HG03196 (cell line): Measurements from ENCODE around the gene HOXD12.

Source experiments
- ATAC-seq: cut with Tn5 transposase; IDR thresholded peaks from one replicate; pipeline ENCODE4 v1.9.1; 2021; ENCODE audit not compliant: unreplicated experiment

HOXD12 gene

GRCh38 chr2:176092270-176093144, 7.1 kb upstream of the HOXD12 start, which contains the start of gene HOXD13:
Gene HOXD13 (plus strand): TSS chr2:176092721. CDS start chr2:176092891, 170 bp downstream.
- ATAC-seq, result no peak

DNA sequence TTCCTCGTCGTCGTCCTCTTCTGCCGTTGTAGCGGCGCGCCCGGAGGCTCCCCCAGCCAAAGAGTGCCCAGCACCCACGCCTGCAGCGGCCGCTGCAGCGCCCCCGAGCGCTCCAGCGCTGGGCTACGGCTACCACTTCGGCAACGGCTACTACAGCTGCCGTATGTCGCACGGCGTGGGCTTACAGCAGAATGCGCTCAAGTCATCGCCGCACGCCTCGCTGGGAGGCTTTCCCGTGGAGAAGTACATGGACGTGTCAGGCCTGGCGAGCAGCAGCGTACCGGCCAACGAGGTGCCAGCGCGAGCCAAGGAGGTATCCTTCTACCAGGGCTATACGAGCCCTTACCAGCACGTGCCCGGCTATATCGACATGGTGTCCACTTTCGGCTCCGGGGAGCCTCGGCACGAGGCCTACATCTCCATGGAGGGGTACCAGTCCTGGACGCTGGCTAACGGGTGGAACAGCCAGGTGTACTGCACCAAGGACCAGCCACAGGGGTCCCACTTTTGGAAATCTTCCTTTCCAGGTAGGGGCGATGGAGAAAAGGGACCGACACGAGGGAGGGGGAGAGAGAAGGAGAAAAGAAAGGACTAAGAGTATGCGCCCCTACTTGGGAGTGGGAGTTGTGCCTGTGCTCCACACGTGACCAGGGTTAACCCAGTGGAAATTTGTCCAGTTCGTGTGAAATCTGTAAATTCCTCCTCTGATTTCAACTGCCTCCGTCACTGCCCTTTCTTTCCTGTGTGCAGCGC, 6.3 kb upstream of the HOXD12 start:
- ATAC-seq, result no peak

DNA sequence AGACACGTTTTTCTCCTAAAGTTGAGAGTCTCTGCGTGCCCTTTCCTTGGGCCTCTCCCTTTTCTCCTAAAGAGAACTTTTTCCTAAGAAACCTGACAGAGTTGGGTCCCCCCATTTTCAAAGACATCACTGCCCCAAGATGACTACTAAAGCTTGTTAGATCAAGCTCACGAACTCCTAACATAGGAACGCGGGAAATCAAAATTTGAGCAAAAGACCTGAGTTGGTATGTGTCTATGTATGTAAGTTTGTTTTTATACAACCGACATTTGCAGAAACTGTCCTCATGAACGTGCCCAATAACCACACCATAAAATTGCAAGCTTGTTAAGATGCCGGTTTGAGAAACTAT, 5.7 kb upstream of the HOXD12 start:
- no peak for ATAC-seq

GRCh38 chr2:176094349-176094748, 5.2 kb upstream of the HOXD12 start:
- ATAC-seq, result no peak

DNA sequence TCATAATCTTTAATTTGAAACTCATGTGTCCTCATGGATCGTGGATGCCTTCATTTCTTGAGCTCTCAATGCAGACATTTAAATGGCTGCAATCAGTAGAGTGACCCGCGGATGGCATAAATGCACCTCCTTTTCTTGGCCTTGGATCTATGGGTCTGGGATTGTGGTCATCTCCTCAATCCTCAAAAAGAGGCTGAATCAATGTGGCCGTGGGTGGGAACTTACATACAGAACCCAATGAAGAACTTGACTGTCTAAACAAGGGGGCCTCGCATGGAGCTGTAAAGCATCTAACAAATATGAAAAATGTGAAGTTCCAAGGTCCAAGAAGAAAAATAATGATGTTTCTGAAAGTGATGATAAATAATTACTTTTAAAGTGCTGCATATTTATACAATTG, 4.2 kb upstream of the HOXD12 start:
- ATAC-seq, result no peak

DNA sequence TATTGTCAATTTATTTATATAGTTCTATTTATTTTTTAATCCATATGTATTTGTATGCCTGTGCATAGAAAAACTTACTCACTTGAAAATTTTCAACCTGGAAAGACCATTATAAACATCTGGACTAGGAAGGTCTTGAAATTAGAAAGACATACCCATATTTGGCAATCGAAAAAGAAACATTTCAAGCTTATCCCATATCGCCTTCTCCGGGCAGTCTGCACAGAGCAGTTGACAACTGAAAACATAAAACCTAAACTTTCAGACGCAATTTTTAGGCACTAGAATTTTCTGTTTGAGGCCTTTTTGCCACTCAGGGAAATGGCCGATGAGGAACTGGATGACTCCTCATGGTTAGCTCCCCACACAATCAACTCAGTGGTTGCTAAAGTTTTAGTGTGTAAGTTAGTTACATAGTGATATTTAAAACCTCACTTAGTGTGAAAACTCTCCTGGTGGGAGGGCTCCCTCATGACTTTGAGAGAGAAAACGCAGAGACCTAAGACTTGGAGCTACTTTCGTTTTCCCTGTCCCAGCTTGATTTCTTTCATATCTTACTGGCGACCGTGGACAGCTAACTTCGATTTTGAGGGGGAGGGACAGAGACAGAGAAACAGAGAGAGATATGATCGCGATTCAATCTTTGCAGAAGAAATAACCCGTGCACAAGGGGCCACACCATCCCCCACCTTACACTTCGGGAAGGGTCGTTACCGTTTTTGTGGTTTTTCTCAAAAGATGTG, 3.2 kb upstream of the HOXD12 start:
- no peak for ATAC-seq

DNA sequence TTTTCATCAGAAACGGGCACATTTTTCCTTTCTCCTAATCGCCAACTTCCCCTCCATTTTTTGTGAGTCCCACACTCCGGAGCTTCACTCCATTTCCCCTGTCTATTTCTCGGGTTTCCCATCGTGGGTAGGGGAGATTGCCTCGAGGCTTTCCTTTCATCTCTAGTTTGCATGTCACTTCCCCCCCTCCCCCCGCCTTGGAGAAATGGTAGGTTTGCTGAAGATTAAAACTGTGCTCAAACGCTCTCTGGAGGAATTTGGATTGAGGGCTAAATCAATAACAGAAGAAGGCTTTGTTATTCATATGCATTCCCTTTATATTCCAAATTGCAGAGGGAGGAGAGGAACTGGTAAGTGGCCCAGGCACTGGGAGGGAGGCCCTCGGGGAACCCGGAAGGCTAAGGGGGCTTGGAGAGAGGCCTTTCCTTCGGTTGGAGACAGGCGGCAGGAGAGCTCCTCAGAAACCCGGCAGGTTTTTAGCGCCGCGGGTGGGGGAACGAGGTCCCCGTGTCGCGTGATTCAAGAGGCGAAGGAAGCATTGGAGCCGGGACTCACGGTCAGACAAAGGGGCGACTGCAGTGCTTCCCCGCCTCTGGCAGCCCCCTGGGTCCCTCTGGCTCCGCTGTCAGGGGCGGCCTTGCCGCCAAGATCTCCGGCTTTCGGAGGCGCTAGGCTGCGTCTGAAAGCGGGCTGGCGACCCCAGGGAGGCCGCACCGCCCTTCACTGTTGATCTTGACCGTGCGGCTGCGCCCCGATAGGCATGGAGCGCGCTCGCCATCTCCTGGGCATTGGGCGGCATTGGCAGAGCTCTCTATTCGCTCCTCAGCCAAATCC, 2.4 kb upstream of the HOXD12 start:
- peak; percentile 91 for ATAC-seq

GRCh38 chr2:176097820-176098365, 1.7 kb upstream of the HOXD12 start:
- ATAC-seq, result no peak

DNA sequence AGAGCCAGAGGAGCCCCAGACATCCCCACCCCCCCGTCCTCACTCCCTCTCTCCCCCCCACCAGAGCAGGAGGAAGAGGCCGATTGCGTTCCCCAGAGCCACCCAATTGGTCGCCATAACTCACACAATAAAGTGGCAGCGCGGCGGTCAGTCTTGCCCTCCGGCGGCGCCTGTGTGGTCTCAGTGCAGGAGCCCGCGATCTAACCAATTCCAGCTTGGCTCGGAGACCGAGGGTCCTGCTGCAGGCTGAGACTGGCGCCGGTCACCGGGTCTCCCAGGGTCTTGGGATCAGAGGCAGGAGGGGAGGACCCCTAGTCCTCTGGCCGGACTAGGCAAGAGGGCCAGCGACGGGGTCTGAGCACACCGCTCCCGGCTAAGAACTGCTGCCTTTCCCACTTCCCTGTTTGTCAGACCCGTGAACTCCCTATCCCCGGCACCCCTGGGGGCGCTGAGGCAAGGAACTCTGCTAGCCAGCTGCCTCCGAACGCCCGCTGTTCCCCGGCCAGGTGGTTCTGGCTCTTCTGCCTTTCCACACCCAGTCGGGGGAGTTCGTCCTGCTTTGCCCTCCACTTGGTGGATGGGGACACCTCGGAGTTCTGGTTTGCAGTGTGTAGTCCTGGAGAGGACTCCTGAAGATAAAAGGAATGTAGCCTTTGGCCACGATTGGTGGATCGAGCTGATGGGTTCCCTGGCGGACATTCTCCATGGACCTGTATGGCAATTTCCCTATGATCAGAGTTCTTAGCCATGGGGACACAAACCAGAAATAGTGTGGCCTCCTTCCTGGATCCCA, 1.0 kb upstream of the HOXD12 start:
- ATAC-seq, result no peak

- no peak for ATAC-seq
Measured at GRCh38 chr2:176099159-176099727, 352 bp upstream of the HOXD12 start.

DNA sequence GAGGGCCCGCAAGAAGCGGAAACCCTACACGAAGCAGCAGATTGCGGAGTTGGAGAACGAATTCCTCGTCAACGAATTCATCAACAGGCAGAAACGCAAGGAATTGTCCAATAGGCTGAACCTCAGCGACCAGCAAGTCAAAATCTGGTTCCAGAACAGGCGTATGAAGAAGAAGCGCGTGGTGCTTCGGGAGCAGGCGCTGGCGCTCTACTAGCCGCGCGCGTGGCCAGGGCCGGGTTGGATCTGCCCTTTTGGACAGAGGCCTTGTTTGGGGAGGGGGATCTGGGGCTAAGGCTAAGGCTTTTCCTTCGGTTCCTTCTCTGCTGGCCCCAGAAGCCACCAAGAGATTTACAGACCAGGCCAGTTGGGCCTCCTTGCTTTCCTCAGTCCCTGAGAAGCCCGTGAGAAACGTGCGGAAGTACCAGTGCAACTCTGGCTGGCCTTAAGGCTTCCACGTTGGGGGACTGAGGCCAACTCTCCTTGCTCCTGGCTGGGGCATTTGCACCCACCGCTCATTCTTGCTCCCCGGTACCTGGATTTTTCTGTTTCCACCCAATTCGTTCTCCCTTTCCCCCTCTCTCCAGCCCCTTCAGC, 1.0 kb downstream of the HOXD12 start:
- no peak for ATAC-seq

GRCh38 chr2:176101216-176101830, 1.7 kb downstream of the HOXD12 start:
- ATAC-seq, result no peak

GRCh38 chr2:176101842-176102241, 2.2 kb downstream of the HOXD12 start:
- no peak for ATAC-seq

DNA sequence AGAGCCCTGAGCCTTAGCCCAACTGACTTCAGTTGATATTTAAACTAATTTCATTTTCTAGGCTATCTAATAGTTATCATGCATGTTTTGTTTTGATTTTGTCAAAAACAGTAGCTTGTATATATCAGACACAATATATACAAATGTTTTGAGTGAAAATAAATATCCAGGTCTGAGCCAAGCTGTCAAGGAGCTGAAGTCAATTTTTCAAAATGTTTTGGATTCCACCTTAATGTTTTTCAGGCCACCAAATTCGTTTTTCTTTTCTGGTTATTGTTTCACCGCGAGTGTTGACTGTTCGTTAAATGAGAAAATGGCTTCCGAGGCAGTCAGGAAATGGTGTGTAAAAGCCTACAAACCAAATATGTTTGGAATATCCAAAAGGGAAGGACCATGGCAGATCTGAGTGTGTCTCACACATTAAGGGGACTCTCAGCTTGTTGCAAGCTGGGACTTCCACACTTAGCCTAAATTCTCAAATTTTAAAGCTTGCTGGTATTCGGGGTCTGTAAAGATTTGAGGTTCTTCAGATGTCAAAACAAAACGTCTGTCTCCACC, 2.8 kb downstream of the HOXD12 start:
- ATAC-seq, result no peak

- ATAC-seq, result no peak
Measured at GRCh38 chr2:176103194-176103593, 3.6 kb downstream of the HOXD12 start.

DNA sequence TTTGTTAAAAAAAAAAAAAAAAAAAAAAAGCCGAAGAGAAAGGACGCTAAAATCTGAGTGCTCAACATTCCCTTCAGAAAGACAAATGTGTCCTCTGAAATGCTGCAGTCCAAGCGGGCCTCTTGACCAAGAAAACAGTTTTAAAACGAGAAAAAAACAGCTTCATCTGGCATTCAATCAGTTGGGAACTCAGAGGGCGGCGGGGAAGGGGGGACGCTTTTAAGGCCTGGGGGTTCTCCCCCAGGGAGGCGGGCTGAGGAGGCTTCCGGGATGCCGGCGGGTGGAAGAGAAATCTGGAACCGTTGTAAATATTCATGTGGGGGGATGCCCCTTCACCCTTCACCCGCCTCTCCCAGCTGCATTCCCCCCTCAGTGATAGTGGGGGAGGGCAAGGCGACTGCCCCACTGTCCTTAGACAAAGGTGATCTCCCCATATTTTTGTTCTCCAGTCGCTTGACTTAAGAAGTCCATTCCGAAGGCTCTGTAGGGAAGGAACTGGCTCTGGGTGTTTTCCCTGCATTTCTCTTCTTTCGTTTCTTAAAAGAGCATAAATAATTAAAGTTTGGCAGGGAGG, 4.2 kb downstream of the HOXD12 start:
- ATAC-seq, result no peak

DNA sequence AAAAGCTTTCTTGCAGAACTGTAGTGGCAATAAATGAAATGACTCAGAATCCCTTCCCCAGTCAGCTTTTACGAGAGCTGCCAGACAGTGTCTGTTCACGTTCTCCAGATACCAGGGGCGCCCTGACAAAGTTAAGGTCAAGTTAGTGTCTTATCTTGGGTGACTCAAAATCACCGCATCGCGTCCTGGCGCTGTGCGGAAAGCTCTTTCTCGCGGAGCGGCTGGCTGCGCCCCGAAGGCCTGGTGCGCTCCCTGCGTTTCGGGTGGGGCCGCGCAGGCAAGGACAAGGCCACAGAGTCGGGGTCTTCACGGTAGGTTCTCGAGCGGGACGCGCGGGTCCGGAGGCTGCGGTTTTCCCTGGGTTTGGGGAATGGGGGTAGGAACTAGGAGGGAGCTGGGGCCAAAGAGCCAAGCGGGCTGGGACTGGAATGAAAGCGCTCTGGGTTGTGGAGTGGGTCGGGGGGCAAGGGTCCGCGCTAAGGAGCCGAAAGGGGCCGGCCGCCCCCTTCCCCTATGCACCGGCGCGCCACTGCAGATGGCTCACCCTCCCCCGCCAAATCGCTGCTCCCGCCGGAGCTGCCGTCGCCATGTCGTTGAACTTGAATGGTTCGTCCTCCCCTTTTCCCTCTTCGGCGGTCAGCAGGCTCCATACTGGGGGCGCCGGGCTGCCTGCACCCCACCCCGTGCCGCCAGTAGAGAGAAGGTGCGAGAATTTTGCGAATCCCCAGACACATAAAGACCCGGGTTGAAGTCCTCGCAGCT, 4.9 kb downstream of the HOXD12 start:
- ATAC-seq, result no peak
